ENCODE measurements around the gene PRB2.
"Not testable (repeated sequence)": the region's sequence is repeated elsewhere in the genome, so short reads cannot be mapped to it uniquely, and the experiment has no call there.

The PRB2 gene

DNA sequence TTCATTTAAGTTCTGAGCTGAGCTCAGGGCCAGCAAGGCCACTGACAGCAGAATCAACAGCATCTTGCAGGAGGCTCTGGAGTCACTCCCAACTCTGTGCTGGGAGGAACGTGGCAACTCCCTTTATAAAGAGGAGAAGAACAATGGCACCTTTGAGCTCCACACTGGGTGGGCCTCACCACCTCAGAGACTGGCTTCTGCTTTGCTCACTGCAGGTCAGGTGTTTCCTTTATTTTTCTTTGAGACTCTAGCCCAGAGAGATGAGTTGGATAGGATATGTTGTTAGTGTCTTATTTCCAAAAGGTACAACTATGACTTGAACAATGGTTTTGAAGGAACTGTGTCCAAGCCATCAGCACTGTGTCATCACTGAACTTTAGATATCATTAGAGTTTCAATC lies at the start of gene PRB2:
Gene PRB2, minus strand, starts transcription at position 101 of the 400 bp plus-strand sequence. Its CDS starts 38 bp downstream, at position 63.
- DNase-seq (ENCODE audit: low spot score); in situ Hi-C loops (cut with MboI; ENCODE audit: low sequenced_read_pairs, unreplicated experiment): not testable (repeated sequence)

DNA sequence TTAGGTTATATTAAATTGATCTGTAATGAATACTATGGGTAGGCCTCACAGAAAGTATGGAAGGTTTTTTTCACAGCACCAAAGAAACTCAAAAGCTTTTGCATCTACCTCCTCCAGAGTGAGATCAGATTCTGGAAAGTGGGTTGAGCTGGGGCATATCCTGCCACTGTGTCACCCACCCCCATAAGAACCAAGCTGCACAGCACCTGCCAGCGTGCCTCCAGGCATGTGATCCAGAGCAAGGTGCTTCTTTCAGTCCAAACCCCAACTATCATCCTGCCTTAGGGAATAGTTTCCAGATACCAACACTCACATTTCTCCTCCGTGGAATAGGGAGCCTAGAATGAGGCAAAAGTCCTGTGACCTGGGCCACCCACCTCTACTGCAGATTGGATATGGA lies 42.6 kb upstream of the PRB2 start:
- in situ Hi-C loops (cut with MboI; ENCODE audit: low sequenced_read_pairs, unreplicated experiment), result no loop called here
- TF ChIP-seq, protein P1, sequence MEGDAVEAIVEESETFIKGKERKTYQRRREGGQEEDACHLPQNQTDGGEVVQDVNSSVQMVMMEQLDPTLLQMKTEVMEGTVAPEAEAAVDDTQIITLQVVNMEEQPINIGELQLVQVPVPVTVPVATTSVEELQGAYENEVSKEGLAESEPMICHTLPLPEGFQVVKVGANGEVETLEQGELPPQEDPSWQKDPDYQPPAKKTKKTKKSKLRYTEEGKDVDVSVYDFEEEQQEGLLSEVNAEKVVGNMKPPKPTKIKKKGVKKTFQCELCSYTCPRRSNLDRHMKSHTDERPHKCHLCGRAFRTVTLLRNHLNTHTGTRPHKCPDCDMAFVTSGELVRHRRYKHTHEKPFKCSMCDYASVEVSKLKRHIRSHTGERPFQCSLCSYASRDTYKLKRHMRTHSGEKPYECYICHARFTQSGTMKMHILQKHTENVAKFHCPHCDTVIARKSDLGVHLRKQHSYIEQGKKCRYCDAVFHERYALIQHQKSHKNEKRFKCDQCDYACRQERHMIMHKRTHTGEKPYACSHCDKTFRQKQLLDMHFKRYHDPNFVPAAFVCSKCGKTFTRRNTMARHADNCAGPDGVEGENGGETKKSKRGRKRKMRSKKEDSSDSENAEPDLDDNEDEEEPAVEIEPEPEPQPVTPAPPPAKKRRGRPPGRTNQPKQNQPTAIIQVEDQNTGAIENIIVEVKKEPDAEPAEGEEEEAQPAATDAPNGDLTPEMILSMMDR (IDR thresholded peaks at IDR 0.05; ENCODE audit: borderline replicate concordance, control extremely low read depth, extremely low read depth, insufficient read depth, missing control alignments), result no peak
- no peak for DNase-seq (ENCODE audit: low spot score)

DNA sequence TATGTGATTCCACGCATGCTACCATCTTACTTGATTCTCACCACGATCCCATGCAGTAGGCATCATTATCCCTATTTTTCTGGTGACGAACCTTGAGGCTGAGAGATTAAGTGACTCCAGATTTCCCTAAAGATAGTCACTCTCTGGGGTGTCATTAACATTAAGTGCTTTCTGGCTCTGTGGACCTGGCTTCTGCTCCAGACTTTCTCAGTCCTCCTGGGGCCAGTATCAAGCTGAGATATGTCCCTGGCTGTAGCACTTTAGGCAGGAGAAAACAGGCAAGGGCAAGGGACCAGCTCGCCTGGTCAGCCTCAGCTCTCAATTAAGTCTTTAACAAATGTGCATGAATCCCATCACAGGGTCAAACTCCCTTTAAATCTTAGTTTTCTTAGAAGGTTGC lies 38.3 kb upstream of the PRB2 start:
- TF ChIP-seq, protein P1 (IDR thresholded peaks at IDR 0.05; ENCODE audit: borderline replicate concordance, control extremely low read depth, extremely low read depth, insufficient read depth, missing control alignments), result no peak
- in situ Hi-C loops (cut with MboI; ENCODE audit: low sequenced_read_pairs, unreplicated experiment), result no loop called here
- DNase-seq (ENCODE audit: low spot score), result no peak

DNA sequence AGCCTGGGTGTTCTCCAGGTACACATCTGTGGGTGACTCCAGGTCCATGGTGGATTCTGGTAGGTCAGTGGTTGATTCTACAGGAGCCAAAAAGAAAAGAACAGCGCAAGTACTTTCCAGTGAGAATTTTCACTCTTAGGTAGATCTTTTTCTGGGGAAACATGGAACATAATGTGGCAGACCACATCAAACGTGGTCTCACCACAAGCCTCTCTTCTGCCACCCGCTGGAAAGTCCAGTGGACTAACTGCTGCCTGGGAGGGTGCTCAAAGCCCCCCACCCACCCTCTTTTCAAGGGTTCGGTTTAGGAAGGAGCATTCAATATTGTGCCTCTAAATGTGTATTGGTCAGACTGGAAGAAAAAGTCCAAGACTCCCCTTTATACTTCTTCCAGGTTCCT lies 36.1 kb upstream of the PRB2 start:
- in situ Hi-C loops (cut with MboI; ENCODE audit: low sequenced_read_pairs, unreplicated experiment), result no loop called here
- no peak for DNase-seq (ENCODE audit: low spot score)
- TF ChIP-seq, protein P1 (IDR thresholded peaks at IDR 0.05; ENCODE audit: borderline replicate concordance, control extremely low read depth, extremely low read depth, insufficient read depth, missing control alignments), result no peak

DNA sequence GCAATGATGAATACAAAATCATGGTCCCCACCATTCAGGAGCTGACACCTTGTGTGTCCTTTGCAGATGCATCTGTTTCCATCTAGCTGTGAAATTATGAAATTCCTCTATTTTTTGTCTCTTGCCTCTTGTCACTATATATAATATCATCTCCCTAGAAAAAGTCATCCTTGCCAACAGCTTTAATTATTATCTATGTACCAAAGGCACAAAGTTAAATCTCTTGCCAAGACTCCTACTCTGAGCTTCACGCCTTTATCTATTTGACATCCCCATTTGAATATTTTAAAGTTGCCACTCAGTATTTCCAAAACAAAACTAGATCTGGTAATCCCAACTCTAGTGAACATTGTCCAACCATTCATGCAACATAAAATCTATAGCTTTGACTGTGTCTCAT lies 32.0 kb upstream of the PRB2 start:
- in situ Hi-C loops (cut with MboI; ENCODE audit: low sequenced_read_pairs, unreplicated experiment), result no loop called here
- TF ChIP-seq, protein P1 (IDR thresholded peaks at IDR 0.05; ENCODE audit: borderline replicate concordance, control extremely low read depth, extremely low read depth, insufficient read depth, missing control alignments), result no peak
- no peak for DNase-seq (ENCODE audit: low spot score)

DNA sequence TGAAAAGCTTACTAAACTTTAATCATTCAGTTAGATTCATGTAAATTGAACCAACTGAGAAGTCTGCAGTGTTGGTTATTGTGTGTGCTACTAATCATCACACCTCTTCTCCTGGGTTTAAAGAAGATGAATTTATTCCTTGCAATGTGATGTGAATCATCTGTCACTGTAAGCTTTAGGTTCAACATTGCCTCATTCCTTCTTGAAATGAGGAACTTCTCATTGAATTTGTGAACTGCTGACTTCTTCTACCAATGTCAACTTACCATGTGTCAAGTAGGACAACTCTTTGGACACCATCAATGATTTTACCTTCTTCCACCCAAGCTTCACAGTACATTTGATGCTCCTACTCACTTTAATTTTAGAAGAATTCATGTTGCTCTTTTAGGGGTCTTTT lies 17.4 kb upstream of the PRB2 start:
- TF ChIP-seq, protein P1 (IDR thresholded peaks at IDR 0.05; ENCODE audit: borderline replicate concordance, control extremely low read depth, extremely low read depth, insufficient read depth, missing control alignments), result no peak
- in situ Hi-C loops (cut with MboI; ENCODE audit: low sequenced_read_pairs, unreplicated experiment), result no loop called here
- no peak for DNase-seq (ENCODE audit: low spot score)

DNA sequence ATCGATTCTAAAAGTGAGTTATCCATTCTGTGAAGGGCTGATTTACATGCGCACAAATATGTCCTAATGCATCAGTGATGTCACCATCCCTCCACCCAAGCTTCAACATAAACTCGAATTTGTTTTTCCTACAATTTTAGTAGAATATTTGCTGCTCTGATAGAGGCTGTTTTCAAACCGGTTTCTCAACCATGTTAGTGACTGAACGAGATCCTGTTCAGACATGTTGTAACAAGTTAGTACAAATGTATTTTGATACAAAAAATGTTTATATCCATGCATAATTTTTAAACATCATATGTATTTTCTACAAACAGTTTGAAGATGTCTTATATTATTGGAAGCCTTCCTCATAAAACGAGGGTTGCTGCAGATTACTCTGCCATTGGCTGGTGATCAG lies 12.7 kb upstream of the PRB2 start:
- TF ChIP-seq, protein P1 (IDR thresholded peaks at IDR 0.05; ENCODE audit: borderline replicate concordance, control extremely low read depth, extremely low read depth, insufficient read depth, missing control alignments), result no peak
- no peak for DNase-seq (ENCODE audit: low spot score)
- in situ Hi-C loops (cut with MboI; ENCODE audit: low sequenced_read_pairs, unreplicated experiment), result no loop called here

All from GM13976 (cell line).